NCI-H2227 (cell line): ENCODE results near the gene GSK3A.

Experiments used
- DNase-seq: peaks from one replicate; lab custom pipeline; 2025; ENCODE audit not compliant: unreplicated experiment; lab: John Stamatoyannopoulos, UW

The GSK3A gene

DNA sequence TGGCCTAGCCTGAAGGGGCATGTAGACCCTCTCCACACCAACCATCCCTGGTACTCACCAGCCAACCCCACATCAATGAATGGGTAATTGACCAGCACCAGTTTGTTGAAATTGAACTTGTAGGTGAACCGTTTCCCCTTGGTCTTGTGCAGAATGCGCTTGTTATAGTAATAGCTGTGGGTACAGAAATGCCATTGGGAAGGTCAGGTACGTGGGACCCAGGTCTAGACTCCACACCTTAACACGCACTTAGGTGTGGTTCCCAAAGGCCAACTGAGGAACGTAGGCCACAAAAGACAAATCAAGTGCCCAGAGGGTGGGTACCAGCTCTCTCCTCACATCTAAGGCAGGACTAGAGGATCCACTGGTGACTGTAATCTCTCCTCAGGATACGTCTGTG is 7.4 kb upstream of the GSK3A start:
- DNase-seq, result no peak

DNA sequence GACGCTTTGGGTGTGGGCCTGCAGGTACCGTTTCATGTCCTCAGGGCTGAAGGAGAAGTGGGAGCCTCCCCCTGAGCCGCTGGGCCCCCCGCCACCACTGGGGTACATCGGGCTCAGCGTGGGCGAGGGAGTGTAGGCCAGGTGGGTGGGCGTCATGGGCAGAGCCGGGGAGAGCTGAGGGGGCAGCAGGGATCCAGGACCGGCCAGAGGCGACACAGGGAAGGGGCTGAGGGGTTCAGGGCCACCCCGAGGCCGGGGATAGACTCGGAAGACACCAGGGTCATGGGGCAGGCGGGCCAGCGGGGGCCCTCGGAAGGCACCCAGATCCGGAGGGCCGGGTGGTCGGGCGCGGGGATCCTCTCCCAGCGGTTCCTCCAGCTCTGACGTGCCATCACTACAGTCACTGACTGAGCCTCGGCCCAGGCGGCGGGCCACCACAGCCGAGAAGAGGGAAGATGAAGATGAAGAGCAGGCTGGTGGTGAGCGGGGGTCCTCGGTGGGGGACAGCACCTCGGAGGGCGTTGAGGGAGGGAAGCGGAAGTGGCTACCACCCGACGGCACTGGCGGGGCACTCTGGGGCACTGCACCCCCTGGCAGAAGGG is 6.8 kb upstream of the GSK3A start:
- DNase-seq, result no peak

DNA sequence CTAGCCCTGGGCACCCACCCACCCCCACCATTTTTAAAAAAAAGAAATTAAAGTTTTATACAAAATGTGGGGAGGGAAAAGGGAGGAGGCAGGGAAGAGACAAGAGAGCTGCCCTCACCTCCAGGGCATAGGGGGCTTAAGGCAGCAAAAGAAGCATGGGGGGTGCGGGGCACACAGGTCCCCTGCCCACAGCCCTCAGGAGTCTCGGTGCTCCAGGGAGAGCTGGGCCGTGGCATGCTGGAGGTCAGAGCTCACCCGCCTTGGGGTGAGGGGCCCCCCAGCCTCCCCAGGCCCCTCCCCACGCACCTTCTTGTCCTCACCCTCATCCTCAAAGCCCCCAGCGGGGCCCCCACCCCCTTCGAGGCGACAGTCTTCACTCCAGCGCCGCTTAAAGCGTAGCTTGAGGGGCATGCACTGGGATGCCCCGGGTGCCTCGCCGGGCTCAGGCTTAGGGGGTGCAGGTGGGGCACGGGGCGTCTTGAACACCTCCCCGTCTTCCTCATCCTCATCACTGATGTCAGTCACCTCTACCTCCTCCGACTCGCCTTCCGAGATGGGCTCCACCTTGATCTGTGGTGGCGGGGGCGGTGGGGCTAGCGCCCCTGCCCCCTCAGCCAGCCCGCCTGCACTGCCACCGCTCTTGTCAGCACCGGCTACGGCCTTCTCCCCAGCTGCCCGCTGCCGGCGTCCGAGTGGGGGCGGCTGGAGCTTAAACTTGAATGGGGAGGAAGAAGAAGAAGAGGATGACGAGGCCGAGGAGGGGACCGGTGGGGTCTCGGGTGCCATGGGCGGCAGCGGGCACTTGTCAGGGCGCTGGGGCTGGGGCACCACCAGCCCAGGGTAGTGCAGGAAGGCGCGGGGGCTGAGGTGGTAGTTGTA is 6.1 kb upstream of the GSK3A start:
- no peak for DNase-seq

DNA sequence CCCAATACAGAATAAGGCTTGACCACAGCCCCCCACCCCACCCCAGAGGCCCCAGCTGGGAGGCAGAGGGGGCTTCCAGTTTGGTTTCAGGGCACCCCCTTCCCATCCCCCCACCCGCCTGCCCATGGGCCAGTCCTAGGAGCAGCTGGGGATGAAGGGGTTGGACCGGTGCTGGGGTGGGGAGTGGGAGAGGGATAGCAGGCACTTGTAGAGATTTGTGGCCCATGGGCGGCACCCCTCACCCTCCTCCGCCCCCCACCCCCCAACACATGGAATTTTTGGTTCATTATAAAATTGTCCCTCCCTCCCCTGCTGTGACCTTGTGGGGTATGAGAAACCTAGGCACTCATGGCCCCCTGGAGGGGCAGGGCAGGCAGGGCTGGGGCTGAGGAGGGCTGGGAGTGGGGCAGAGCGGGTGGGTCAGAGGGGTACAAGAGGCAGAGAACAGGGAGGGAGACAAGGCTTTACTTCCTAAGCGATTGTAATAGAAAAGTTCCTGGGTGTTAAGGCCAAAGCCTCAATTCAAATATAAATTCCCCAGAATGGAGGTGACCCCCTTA is 5.3 kb upstream of the GSK3A start:
- no peak for DNase-seq

DNA sequence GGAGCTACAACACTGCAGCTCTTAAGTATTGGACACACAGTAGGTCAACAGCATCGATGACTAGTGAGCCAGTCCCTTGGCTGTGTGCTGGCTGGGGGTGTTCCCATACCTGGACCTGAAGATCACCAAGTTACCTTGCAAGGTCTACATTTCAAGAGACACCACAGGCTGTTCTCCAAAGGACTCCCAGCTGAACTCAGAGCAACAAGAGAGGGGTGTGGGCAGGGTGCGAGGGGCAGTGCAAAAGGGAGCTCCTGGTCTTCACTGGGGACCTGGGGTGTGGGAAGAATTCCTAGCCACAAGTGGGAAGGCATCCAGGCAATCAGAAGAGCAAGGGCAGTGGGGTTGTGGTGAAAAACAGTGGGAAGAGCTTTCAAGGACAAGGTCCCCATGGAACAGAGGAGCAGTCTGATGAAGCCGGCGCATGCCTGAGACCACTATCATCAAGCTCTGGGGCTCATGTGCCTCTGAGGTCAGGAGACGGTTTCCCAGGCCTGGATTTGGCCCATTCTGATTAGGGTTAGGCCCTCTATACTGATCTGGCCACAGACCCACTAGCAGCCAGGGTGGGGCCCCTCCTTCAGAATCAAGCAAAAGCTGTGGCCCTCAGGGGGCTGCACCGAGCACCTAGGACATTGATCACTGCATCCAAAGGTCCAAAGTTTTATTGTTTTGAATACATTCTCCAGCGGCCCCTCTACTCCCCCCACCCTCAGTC is 4.7 kb upstream of the GSK3A start:
- no peak for DNase-seq

DNA sequence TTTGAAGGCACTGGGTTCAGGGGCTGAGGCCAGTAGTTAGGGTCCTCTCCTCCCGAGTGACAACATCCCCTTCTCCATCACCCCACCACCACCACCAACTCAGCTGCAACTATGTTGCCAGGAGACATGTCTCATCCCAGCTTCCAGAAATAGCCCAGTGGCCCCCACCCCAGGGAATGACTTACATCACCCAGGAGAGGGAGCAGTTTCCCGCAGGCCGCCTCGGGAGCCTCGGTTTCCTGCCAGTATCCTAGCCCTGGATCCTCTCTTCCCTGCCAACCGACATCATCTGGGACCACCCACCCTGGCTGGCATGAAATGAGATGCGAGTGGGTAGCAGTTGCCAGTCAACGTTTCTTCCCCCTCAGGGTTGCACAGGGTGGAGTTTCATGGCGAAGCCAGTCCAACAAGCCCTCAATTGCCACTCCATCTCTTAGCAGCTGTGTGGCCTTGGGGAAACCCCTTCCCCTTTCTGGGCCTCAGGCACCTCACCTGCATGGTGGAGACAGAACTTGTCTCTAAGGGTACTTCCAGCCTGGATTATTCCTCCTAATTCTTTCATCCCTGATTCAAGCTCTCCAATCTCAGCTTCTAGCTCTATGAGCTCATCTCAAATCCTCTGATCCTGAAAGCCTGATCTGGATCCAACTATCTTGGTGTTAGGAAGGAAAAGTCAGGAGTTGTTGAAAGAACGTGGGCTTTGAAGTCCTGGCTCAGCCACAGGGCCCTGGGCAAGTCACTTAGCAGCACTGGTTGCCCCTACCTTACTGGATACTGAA is 3.9 kb upstream of the GSK3A start:
- peak; percentile 82 for DNase-seq

DNA sequence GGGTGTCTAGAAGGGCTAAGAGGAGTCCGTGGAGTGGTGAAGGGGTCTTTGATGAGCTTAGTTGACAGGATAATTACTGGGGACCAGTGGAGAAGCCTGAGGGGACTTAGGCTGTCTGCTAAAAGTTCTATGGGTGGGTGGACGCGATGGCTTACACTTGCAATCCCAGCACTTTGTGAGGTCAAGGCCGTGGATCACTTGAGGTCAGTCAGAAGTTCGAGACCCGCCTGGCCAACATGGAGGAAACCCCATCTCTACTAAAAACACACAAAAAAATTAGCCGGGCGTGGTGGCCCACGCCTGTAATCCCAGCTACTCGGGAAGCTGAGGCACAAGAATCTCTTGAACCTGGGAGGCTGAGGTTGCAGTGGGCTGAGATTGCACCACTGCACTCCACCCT is 2.8 kb upstream of the GSK3A start:
- DNase-seq, result no peak

DNA sequence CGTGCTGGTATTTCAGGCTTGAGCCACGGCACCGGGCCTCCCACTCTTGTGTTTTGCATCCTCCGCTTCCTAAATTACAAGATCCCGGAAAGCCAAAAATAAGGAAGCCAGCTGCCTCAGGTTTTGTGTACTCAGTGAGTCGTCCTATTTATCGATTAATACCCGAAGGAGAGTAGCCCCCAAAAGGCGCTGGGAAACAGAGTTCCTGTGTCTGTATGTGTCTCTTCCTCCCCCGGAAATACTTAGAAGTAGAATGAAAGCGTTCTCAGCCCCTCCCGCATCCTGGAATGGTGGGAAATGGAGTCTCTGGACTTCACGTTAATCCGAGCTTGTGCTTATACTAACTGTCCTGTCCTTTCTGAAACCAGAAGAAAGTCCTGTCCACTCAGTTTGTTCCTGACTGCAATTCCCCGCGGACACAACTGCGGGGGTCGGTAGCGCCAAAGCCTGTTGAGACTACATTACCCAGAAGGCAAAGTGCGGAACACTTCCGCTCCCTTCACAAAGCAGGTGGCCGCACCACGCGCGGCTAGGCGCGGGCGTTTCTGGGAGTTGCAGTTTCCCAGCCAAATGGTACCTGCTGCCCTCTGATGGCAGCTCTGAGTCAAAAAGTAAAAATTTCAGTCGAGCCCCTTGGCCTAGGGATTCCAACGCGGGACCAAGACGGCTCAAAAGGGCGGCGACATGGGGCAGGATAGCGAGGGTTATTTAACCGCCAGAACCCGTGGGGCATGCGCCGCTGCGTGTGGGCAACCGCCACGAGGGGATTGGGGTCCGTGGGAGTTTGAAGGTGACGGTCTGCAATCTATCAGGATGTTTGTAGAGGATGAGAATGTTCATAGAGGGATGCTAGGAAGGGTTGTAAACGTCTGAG is 2.2 kb upstream of the GSK3A start:
- DNase-seq, result peak; percentile 99

DNA sequence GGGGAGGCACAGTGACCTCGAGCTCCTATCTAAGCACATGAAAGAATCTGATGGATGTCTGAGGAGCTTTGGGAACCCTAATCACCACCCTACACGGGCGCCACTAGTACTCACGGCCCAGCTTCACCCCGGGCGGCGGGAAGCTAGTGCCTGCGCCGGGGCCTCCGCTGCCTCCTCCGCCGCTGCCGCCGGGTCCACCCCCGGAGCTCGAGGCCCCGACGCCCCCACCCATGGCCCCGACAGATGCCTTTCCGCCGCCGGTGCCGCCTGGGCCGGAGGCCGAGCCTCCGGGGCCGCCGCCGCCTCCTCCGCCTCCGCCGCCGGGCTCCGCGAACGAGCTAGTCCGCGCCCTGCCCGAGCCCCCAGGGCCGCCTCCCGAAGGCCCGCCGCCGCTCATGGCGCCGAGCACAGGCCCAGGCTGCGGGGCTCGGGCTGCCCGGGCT is 312 bp downstream of the GSK3A start:
- DNase-seq, result no peak

DNA sequence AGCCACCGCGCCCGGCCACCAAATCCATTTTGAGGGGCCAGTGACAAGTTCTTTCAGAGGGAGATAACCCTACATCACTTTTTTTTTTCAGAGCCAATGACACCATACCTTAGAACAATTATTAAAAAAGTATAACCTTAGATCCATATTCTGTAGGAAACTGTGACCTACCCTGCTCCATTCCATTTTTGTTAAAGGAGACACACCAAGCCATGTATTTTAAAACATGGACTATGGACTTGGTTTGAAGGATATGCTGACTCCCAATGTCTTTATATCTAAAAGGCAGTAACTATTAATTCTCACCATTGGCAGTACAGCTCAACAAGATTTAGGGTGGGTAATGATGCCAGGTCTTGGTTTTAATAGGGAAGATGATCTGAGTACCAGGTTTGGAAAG is 1.1 kb downstream of the GSK3A start:
- no peak for DNase-seq

DNA sequence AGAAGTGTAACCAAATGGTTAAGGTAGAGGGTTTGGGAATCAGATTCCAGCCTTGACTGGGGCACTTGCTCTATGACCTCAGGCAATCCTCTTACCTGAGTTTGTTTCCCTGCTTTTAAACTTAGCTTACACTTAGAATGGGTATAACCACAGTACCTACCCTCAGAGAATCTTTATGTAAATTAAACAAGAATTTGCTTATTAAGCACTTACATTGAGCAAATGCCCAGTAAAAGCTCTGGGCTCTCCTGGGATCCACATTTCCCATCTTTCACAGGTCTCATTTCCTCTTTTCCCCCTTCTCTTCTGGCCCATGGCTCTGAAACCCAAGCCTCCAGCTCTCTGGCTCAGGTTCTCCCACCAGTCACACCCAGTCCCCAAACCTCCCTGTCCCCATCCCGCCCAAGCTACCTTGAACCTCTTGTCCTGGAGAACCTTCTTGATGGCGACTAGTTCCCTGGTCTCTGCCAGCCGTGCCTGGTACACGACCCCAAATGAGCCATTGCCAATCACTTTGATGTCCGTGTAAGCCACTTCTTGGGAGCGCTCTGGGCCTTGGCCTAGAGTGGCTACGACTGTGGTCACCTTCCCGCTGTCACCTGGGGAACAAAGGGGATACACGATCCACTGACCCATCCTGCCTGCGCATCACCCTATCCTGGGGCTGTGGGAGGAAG is 2.7 kb downstream of the GSK3A start:
- no peak for DNase-seq

DNA sequence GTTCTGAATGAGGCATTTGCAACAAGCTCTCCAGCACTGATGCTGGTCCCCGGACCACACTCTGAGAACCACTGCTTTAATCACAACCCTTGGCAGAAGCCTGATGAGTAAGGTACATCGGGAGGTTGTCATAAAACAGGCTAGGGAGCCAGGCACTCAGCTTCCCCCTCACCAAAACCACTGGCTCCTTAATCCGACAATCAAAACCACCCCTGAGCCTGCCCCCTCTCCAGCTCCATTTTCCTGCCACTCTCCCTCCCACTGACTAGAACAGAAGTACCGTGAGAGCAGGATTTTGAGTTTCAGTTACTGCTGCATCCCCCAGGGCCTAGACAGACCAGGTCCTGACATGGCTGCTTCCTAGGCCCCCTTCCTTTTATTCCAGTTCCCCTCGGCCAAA is 7.2 kb downstream of the GSK3A start:
- DNase-seq, result no peak

DNA sequence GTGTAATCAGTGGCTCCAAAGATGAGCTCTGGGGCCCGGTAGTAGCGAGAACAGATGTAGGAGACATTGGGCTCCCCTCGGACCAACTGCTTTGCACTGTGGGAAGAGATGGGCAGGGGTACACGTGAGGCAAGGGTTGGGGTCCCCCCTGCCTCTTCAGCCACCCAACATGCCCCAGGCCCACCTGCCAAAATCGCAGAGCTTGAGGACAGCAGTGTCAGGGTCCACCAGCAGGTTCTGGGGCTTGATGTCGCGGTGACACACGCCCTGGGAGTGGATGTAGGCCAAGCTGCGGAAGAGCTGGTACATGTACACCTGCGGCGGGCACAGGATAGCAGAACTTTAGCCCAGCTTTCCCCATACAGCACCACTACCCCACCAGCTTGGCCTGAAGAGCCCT is 8.0 kb downstream of the GSK3A start:
- no peak for DNase-seq

DNA sequence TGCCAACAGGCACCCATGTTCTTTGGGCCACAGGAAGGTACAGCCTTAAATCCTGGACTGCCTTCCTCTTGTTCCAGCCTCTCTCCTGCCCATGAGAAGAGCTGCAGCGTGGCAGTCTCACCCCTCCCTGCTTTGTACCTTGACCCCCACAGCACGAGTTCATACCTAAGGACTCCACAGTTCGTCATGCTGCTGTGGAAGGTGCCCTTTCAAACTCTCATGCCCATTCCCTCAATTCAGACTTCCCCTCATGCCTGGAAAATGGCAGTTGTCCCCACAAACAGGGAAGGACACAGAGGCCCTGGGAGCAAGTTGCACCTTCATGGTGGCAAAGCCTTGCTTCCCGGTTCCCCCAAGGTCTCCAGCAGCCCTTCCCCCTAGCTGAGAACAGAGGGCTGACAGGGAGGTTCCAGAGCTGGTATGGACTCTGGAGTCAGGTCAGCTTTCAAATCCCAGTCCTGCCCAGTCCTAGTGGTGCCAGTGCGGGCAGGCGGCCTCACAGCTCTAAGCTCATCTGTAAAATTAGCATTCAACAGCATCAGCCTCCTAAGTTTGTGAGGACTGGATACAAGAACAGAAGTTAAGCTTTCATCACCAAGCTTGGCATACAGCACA is 8.6 kb downstream of the GSK3A start:
- no peak for DNase-seq

DNA sequence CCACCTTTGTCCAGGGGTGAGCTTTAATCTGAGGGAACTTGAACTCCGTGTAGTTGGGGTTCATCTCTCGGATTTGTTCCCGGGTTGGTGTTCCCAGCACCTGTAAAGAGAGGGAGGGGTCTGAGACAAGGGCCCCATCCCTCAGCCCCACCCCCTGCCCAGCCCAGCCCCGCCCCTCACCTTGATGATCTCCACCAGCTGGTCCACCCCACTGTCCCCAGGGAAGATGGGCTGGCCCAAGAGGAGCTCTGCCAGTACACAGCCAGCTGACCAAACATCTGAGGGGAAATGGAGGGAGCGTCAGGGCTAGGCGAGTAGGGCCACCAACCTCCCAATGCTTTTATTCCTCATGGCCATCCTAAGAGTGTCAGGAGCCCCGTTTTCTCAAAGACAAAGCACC is 9.3 kb downstream of the GSK3A start:
- DNase-seq, result no peak

DNA sequence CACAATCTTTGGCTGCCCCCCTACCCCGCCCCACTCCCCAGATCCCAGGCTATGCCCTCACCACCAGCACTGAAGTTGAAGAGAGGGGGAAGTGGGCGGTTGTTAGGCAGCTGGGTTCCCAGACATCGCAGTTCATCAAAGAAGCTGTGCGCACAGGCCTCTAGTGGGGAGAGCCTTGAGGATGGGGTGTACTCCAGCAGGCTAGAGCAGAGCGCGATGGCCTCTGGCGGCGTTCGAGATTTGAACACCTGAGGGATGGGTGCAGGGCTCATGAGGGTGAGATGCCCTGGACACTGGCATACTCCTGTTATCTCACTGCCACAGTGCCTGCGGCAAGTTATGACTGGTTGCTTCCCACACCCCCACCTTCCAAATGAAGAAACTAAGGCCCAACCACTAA is 10.0 kb downstream of the GSK3A start:
- DNase-seq, result no peak

DNA sequence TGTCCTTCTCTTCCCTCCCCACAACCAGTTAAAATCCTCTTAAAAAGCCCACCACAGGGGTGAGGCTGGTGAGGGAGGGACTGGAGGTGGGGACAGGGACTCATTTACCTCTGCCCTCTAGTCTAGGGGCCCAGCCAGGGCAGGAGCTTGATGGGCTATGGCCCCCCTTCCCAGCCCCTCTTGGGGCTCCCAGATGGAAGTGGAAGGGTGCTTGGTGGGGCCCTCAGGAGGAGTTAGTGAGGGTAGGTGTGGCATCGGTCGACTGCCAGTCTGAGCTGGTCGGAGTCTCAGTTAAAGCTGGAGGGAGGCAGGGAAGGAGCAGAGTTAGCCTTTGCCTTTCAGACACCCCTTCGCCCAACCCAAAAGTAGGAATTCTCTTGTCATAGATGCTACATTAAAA is 11.8 kb downstream of the GSK3A start:
- DNase-seq, result no peak

DNA sequence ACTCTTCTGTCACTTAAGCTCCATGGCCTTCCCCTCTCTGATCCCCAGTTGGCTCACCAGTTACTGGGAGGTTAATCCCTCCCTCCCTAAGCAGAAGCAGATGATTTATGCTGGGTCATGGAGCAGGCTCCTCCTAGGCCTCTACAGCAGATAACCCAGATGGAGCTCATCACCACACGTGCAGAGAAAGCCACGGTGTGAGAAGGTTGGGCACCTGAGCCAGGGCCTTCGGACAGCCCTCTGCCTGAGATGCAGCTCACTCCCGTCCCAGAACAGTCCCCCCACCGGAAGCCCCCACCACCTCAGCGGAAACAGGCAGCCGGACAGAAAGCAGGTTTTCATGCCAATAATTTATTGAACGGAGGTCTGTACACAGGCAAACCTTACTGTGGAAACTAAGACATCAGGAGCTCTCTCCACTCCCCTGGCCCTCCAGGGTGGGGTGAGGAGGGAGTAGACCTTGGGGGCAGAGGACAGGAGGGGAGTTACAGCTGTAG is 12.5 kb downstream of the GSK3A start:
- no peak for DNase-seq

DNA sequence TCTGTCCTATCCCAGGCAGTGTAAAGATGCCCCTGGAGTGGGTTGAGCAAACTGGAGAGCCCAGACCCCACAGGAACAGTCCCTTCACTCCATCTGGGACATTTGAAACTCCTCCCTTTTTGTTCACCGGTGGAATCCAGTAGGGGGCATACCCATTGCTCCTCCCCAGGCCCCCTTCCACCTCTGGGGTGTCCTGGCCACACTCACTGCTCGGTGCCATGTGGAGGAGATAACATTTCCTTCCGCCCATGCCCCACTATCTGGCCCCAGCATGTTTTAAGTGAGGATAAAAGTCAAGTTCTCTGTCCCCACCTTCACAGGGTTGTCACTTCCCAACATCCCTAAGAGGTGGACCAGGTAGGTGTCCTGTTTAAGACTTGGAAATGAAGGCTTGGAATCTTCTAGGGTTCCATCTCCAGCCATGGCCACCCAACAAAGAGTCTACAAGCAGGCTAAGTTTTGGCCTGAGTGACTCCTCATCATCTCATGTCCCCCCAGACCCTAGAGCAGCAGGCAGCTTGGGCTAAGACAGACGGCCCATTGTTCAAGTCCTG is 13.0 kb downstream of the GSK3A start:
- DNase-seq, result no peak
